Activated CD8-positive, alpha-beta memory T cell treated with anti-CD3 and anti-CD28 coated beads, Interleukin-2, amount 50 U/mL, for 48 hours (primary cell): ENCODE measurements around the gene TTC39C.
"Not testable (repeated sequence)": the region's sequence is repeated elsewhere in the genome, so short reads cannot be mapped to it uniquely, and the experiment has no call there.

Experiments
- DNase-seq: peaks from one replicate; pipeline ENCODE4 v3.0.0-alpha.2; 2020

Gene TTC39C

DNA sequence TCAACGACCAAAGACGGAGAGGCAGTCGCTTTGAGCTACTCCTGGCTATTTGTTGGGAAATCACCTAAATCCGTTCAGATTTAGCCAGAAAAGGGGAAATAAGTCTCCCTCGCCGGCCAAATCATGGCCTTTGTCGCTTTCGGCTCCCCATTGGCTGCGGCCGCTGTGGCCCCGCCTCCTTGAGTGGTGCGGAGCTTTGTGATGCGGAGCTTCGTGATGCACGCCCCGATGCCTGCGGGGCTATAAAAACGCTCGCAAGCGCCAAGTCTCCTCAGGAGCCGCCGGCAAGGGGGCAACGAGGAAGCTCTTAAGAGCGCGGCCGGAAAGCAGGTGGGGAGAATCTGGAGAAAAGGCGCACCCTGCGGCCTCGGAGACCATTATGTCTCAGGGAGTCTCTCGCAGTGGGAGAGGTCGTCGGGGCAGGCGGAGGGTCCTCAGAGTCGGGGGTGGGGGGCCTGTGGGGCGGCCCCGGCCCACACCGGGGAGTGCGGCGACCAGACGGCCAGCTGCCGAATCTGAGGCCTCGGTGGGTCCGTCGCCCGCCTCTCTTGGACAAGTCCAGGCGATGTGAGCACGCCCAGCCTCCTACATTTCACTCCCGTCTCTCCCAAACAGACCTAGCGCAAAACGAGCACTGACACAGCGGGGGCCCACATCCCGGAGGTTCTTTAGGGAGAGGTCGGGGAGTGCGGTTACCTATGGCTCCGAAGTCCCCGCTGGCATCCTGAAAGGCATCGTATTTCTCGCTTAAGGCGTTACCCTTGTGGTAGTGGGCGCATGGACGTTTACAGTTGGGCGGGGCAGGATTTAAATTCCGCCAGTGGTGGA is 124.4 kb downstream of the TTC39C start, which contains the start of gene CABYR:
CABYR (plus strand) TSS at position 274 of the 828 bp plus-strand sequence. CDS start 4,053 bp downstream, outside the sequence.
- peak; percentile 86 for DNase-seq

DNA sequence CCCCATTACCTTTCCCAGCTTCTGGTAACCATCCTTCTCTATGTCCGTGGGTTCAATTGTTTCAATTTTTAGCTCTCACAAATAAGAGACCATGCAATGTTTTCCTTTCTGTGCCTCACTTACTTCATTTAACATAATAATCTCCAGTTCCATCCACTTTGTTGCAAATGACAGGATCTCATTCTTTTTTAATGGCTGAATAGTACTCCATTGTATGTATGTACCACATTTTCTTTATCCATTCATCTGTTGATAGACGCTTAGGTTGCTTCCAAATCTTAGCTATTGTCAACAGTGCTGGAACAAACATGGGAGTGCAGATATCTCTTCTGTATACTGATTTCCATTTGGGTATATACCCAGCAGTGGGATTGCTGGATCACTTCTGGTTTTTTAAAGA is 126.1 kb downstream of the TTC39C start:
- DNase-seq, result no peak

DNA sequence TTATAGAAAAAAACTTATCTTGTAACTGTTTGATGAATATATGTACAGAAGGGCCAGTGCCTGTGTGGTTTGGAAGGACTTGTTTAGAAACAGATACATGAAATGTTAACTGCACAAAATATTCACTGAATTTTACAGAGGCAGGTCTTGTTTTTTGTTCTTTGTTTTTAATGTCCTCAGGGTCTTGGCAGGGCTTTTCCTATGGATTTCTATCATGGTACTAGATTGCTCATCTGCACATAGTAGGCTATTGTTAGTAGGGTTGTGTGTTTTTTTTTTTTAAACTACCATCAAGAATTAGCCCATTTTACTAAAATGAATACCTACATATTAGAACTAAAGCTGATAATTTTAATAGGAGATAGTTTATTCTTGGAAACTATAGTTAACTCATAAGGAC is 127.8 kb downstream of the TTC39C start:
- no peak for DNase-seq

- not testable (repeated sequence) for DNase-seq
Measured at GRCh38 chr18:24149591-24149990, 135.0 kb downstream of the TTC39C start.

GRCh38 chr18:24153397-24153796 is 138.8 kb downstream of the TTC39C start:
- DNase-seq, result no peak

DNA sequence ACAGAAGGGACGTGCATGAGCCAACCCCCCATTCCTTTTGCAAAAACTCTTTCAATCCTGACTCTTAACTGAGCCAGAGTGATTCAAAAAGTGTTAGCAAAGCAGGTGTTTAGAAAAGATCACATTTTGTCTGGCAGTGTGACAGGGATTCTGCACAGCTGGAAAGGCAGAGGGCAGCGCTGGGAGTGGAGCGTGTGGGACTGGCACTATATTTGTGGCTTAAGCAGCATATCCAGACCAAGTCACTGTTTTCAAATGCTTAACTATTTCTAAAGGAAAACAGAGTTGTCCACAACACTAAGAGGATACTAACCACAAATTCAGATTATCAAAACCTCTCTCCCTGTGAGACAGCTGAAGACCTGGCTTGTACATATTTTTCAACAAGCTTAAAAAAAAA is 143.3 kb downstream of the TTC39C start:
- no peak for DNase-seq

- no peak for DNase-seq
Measured at GRCh38 chr18:24160086-24160485, 145.5 kb downstream of the TTC39C start.

DNA sequence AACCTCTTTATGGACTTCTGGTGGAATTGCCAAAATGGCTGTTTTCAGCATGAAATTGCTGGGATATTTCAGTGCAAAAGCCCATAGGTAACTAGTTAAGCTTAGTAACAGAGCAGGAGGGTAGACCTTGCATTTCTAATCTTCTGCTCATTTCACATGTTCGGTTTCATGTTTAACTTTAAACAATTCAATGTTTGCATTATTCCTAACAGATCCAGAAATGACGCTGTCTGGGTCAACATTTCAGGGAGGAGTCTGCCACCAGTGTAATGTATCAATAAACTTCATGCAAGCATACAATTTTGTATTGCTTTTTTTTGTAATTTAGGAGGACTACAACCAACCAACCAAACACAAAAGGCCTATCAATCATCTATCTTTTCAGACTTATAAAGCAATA is 146.8 kb downstream of the TTC39C start:
- no peak for DNase-seq

- no peak for DNase-seq
Measured at GRCh38 chr18:24168496-24168895, 153.9 kb downstream of the TTC39C start.

- no peak for DNase-seq
Measured at GRCh38 chr18:24170360-24170759, 155.8 kb downstream of the TTC39C start.

DNA sequence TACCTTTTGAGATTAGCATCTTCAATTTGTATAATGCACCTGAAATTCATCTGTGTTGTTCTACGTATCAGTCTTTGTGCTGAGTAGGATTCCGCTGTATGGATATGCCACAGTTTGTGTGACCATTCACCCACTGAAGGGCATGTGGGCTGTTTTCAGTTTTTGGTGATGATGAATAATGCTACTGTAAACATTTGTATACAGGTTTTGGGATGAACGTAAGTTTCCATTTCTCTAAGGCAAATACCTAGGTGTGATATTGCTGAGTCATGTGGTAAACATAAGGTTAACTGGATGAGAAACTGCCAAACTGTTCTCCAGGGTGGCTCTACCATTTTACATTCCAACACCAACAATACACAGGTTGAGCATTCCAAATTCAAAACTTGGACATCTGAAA is 159.4 kb downstream of the TTC39C start:
- DNase-seq, result no peak

DNA sequence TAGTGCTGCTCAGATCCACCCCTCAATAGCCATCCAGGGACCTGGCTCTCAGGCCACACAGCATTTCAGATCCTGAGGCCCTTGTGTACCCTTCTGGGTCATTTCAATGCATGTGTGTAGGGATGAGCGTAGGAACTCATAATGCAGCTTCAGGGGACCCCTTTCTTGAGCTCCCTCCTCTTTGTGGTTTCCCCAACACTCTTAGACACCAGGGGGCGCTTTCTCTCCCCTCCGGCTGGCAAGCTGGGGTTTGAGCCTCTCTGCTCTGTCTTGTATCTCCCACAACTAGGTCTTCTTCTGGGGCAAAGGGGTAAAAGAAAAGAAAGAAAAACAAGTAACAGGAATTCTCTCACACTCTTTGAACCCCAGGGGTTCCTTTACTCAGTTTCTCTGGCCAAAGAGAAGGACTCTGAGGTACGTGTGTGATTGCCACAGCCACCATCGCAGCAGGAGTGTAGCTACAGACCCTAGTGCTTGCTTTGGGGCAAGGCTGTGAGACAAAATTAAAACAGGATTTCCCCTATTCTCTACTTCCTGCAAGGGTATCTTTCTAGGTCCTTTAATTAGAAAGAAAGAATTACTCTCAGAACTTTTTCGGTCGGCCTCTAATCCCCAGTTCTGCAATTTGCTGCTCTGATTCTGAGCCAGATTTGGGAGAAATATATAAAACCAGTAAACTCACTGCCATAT is 162.3 kb downstream of the TTC39C start:
- peak; percentile 84 for DNase-seq

DNA sequence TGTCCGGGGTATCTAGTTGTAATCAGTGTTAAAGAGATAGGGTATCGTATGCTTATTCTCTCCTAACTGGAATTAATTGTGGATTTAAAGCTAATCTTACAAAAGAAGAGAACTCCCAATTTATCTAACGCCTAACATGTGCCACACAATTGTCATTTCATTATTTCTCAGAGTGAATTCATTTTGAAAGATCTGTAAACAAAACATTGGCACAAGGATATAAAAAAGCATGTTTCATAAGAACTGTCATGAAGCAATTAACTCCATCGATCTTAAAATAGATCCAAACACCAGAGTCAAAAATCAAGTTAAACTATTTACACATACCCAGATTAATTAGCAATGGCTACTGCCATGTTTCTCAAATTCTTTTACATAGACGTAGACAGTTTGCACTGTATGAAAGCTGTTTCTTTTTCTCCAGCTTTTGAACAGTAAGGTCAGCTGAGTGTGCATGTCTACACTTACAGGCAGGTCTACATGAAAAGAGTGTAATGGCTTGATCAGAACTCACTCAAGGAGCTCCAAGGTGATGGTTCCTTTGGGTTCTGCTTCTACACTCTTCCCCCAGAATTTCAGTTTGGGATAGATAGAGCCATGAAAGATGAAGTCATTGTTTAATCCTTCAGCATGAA is 163.1 kb downstream of the TTC39C start:
- DNase-seq, result no peak

GRCh38 chr18:24180048-24180447 is 165.5 kb downstream of the TTC39C start:
- no peak for DNase-seq

- DNase-seq, result no peak
Measured at GRCh38 chr18:24181806-24182205, 167.3 kb downstream of the TTC39C start.
